ENCODE measurements around the gene CLASRP.

The CLASRP gene

DNA sequence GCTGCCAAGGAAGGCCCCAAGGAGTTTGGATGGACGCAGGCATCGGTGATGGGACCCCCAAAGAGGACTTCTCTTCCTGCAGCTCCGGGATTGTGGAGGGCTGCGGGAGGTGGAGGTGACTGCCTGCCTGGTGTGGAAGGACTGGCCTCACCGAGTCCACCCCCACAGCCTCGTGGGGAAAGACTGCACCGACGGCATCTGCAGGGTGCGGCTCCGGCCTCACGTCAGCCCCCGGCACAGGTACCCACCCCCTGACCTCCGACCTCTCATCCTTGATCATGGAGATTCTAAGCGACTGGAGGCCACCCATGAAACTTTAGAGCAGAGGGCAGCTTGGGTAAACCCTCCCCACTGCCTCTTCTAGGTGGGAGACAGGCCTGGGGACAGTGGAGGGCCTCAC lies 16.9 kb upstream of the CLASRP start:
- no peak for DNase-seq (ENCODE audit: low read depth, low spot score)

DNA sequence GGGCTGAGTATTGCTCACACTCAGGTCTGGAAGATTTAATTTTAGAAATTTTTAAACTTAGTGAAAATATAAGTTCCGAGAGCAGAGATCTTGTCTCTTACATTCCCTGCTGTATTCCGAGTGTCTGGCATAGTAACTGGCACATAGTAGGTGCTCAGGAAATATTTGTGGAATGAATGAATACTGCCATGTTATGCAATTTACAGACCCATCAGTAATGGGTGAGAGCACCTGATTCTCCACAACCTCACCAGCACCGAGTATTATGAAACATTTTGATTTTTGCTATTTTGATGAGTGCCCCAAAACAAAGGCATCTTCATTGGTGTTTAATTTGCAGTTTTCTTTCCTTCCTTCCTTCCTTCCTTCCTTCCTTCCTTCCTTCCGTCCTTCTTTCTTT lies 15.8 kb upstream of the CLASRP start:
- no peak for DNase-seq (ENCODE audit: low read depth, low spot score)

GRCh38 chr19:45025264-45025663 lies 13.6 kb upstream of the CLASRP start:
- no peak for DNase-seq (ENCODE audit: low read depth, low spot score)

- no peak for DNase-seq (ENCODE audit: low read depth, low spot score)
Observed at GRCh38 chr19:45027371-45027770, 11.5 kb upstream of the CLASRP start.

DNA sequence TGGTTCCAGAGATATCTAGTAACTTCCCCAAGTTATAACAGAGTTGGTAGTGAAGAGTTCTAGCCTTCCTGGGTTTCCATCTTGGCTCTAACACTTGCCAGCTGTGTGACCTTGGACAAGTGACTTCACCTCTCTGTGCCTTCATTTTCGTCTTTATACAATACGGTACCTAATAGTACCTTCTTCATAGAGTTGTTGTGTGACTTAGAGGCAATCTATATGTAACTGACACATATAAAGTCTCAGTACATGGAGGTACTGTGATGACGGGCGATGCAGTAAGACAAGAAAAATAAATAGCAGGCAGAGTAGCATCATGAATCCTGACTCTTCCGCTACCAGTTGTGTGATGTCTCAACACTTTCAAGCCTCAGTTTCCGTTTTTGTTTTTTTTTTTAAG lies 8.0 kb upstream of the CLASRP start:
- no peak for DNase-seq (ENCODE audit: low read depth, low spot score)

DNA sequence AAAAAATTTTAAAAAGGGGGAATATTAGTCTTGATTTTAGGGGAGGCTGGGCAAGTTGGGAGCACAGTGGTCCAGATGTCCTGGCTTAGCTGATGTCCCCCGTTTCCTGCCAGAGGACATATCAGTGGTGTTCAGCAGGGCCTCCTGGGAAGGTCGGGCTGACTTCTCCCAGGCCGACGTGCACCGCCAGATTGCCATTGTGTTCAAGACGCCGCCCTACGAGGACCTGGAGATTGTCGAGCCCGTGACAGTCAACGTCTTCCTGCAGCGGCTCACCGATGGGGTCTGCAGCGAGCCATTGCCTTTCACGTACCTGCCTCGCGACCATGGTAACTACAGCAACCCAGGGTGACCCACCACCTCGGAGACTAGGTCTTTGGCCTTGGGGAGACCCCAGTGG lies 6.4 kb upstream of the CLASRP start:
- DNase-seq (ENCODE audit: low read depth, low spot score): no peak

GRCh38 chr19:45035755-45036154 lies 3.1 kb upstream of the CLASRP start:
- DNase-seq (ENCODE audit: low read depth, low spot score): no peak

GRCh38 chr19:45037393-45038169 lies 1.3 kb upstream of the CLASRP start:
- no peak for DNase-seq (ENCODE audit: low read depth, low spot score)

DNA sequence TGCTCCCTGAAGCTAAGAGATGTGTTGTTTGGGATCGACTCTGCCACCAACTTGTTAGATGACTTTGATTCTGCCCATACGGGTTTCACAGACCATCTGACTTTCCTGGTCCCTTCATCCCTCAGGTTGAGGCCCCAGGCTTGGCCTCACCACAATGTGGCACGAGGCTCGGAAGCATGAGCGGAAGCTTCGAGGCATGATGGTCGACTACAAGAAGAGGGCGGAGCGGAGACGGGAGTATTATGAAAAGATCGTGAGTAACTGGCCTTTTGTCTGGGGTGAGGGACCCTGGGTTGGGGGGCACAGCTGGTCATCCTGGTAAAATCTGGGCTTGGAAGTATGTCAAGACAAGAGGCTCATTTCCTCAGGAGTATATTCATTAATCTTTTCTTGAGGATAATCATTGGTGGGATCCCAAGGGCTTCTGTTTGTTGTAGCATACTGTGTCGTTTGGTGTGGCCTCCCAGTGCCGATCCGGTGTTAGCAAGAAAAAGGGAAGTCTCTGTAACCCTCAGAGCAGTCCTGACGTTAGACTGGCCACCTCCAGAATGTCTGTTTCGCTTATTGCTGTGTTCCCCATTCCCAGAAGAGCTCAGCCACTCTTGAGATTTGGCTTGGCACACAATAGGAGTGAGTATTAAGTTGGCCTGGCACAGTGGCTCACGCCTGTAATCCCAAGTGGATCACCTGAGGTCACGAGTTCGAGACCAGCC lies 1.4 kb downstream of the CLASRP start:
- no peak for DNase-seq (ENCODE audit: low read depth, low spot score)

- DNase-seq (ENCODE audit: low read depth, low spot score): no peak
Observed at GRCh38 chr19:45041125-45041524, 2.3 kb downstream of the CLASRP start.

DNA sequence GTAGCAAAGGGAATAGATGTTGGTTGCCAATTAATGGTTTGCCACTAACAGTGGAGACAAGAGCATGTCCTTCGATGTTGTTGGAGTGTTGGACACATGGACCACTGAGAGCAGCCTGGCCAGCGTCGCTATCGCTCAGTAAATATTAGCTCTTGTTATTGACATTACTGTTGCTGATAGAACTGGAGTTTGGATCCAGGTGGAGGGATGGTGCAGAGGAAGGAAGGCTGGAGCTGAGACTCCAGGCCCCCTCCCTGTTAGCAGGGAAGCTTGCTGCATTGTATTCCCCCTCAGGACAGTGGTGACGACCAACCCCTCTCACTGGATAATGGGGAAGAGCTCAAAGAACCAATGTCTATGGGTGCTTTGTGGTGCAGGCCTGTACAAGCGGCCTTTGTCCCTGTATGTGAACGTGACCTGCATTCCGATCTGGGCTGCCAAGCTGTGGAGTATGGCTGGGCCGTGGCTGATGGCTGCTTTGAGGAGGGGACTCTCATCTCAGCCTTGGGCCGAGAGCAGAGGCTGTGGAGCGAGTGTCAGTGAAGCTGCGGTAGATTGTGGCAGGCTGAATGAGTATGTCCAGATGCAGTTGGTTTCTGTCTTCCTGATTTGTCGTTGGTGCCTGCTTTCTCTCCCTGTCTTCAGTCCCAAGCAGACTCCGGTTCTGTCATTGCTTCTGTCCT lies 7.0 kb downstream of the CLASRP start:
- DNase-seq (ENCODE audit: low read depth, low spot score): no peak

GRCh38 chr19:45046355-45046754 lies 7.5 kb downstream of the CLASRP start:
- DNase-seq (ENCODE audit: low read depth, low spot score): no peak

DNA sequence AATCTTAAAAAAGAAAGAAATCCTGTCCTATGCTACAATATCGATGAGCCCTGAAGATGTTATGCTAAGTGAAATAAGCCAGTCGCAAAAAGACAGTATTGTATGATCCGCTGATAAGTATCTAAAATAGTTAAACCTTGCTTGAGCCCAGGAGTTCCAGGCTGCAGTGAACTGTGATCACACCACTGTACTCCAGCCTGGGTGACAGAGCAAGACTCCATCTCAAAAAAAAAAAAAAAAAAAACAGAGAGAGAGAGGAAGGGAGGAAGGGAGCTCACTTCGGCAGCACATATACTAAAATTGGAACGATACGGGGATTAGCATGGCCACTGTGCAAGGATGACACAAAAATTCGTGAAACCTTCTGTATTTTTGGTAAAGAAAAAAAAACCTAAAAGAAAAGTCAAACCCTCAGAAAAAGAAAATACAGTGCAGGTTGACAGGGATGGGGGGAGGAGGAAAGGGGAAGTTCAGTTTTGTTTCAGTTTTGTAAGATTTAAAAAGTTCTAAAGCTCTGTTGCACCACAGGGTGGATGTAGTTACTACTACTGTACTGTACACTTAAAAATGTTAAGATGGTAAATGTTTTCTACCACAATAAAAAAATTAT lies 8.4 kb downstream of the CLASRP start:
- no peak for DNase-seq (ENCODE audit: low read depth, low spot score)

- no peak for DNase-seq (ENCODE audit: low read depth, low spot score)
Observed at GRCh38 chr19:45049073-45049736, 10.4 kb downstream of the CLASRP start.

GRCh38 chr19:45050036-45050435 lies 11.2 kb downstream of the CLASRP start:
- no peak for DNase-seq (ENCODE audit: low read depth, low spot score)

- no peak for DNase-seq (ENCODE audit: low read depth, low spot score)
Observed at GRCh38 chr19:45051929-45052579, 13.2 kb downstream of the CLASRP start.

DNA sequence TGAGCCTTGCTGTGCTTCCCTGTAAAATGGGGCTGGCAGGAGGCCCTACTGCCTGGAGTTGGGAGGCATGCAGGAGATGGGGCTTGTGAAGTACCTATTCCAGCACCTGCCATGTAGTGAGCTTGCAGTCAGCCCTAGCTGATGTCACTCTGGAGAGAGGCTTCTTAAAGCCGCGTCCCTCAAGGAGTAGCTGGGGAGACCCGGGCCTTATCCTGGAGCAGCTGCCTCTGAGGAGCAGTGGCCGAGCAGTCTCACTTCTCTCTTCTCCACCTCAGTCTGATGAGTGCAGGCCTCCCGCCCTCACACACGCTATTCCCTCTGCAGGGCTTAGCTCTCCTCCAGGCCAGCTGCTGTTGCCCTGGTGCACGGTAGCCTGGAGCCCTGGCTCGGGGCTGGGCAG lies 18.0 kb downstream of the CLASRP start:
- no peak for DNase-seq (ENCODE audit: low read depth, low spot score)

DNA sequence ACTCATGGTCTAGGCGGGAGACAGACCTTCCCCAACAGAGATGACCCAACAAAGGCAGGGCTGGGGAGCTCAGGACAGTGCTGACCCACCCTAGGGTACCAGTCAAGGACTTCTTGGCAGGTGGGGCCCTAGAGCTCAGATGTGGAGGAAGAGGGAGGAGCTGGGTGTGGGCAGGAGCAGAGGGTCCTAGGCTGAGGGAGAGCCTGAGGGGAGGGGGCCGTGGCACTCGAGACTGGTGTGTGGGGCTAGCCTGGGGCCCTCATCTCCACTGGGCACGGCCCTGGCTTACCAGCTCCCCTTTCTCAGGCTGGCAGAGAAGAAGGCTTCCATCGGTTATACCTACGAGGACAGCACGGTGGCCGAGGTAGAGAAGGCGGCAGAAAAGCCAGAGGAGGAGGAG lies 18.6 kb downstream of the CLASRP start:
- DNase-seq (ENCODE audit: low read depth, low spot score): no peak

DNA sequence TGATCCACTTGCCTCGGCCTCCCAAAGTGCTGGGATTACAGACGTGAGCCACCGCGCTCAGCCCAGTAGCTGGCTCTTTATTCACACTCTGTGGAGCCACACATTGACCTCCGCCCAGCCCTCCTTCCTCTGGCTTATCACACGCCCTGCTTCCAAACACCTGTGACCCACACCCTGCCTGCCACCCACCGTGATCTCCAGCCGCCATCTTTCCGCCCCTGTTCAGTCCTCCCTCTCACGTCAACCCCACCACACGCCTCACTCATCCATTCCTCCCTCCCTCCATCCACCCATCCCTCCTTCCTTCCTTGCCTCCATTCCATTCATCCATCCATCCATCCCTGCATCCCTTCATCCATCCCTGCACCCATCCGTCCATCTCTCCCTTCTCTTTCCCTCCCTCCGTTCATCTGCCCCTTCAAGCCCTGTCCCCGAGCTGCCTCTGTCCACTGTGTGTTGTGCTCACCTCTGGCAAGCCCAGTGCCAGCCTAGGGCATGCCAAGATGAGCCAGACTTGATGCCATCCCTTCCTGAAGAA lies 19.8 kb downstream of the CLASRP start:
- DNase-seq (ENCODE audit: low read depth, low spot score): no peak

DNA sequence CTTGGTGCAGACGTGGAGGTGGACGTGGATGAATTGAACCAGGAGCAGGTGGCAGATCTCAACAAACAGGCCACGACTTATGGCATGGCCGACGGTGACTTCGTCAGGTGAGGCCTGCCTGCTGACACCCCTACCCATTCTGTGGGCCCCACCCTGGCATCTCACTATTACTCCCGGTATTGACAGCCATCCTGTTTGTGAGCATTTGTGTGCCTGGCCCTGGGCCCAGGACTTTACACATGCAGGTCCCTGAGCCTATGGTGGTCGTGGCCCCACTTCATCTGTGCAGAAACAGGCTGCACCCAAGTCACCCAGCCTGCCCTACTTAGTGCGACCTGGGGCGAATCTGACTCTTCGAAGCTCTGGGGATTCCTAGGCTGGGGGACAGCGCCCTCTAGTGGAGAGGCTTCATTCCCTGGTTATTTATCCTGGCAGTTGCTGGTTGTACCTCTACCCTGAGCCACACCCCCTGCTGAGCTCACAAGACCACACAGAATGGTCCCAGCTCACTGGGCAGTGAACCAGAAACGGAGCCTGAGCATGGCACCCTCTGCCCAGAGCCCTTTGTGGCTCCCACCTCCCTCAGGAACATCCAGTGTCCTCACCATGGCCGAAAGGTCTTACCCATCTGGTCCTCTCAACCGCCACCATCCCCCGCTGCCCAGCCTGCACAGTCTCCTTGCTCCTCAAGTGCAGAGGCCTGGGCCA lies 20.6 kb downstream of the CLASRP start:
- peak; percentile 41 for DNase-seq (ENCODE audit: low read depth, low spot score)
